GM19328 (cell line): Measurements from ENCODE around the gene MAPT.
"Not testable (repeated sequence)": the region's sequence is repeated elsewhere in the genome, so short reads cannot be mapped to it uniquely, and the experiment has no call there.

Experiments
- ATAC-seq: cut with Tn5 transposase; IDR thresholded peaks from one replicate; pipeline ENCODE4 v1.9.1; 2021; ENCODE audit warnings: mild to moderate bottlenecking, moderate library complexity; ENCODE audit not compliant: unreplicated experiment

The MAPT gene

GRCh38 chr17:45923511-45924268 lies 29.3 kb downstream of the MAPT start:
- ATAC-seq = no peak

GRCh38 chr17:45924332-45924820 lies 30.0 kb downstream of the MAPT start:
- ATAC-seq = no peak

DNA sequence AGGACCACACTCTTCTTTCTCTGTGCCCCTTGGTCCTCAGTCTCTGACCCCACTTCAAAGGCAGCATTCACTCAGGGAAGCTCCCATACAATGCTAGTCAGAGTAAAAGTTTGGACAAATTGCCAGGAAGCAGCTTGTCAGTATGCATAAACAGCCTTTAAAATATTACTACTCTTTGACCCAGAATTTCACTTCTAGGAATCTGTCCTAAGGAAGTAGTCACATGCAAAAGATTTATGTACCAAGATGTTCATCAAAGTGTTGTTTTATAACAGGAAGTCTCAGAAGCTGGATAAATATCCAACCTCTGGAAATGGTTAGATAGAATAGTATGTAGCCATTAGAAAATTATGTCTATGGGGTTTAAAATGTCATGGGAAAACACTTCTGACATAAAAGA lies 31.0 kb downstream of the MAPT start:
- ATAC-seq = no peak

DNA sequence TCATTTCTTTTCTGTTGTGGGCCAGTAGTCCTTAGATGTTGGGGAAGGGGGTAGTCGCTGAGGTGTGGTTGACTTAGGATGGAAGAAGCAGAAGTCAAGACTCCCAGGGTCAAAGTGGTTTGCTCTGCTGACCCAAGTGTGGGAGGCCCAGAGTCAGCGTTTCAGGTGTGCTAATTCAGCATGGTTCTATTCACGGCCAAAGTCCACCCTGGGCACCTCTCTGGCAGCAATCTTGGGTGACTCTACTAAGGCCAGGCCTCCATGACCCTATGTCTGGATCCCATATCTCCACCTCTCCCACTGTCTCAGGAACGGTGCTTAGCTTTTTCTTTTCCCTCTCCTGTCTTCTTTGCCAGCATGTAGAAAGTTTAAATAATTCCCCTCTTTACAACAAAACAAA lies 32.9 kb downstream of the MAPT start:
- ATAC-seq = no peak

DNA sequence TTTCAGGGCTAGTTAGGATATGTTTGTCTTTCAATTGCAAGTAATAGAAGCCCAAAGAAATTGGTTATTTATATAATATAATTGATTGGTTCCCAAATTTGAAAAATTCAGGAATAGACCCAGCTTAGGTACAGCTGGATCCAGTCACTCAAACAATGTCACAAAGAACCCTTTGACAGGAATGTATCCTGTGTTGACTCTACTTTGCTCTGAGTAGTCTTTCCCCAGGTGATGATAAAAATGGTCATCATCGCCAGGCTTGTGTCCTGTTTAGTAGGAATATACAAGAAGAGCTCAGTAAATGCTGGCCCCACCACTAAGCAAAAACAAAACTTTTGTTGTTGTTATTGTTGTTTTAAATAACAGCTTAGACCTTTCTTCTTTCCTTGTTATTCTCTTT lies 35.0 kb downstream of the MAPT start:
- no peak for ATAC-seq

- no peak for ATAC-seq
These were observed 36.1 kb downstream of the MAPT start for GRCh38 chr17:45930420-45930951.

DNA sequence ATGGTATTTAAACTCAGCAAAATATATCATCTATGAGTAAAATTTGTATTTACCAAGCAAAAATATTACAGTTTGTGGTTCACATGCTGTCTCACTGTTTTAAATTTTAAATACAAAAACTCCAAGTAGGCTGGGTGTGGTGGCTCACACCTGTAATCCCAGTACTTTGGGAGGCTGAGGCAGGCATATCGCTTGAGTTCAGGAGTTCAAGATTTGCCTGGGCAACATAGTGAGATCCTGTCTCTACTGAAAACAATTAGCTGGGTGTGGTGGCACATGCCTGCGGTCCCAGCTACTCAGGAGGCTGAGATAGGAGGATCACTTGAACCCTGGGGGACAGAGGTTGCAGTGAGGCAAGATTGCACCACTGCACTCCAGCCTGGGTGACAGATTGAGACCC lies 37.3 kb downstream of the MAPT start:
- no peak for ATAC-seq

DNA sequence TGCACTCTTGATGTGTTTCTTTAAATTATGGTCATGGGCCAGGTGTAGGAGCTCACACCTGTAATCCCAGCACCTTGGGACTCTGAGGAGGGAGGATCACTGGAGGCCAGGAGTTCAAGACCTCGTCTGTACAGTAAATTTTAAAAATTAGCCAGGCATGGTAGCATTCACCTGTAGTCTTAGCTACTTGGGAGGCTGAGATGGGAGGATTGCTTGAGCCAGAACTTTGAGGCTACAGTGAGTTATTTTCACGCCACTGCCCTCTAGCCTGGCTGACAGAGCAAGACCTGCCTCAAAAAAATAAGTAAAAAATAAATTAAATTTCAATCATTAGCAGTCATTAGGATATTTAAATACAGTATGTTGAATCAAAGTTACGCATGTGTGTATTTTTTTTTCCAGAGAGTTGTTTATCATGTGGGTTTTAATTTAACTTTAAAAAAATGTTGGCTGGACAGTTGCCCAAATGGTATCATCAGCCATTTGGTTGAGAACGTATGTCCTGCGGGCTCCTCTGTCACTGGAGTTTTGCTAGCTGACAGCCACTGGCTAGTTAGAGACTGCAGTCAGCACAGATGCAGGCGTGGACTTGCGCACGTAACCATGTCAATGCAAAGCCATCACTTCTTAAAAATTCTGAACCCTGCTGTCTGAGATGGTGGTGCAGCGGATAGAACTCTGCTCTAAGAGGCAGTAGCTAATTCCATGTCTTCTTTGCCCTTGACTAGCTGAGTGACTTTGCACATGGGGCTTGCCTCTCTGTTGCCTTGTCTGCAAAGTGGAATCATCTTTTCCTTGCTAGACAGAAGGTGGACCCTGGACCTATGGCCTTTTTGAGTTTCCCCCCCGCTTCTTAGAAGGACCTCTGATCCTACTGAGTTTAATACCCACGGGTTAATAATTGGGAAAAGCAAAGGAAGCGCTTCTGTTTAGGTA lies 40.0 kb downstream of the MAPT start:
- no peak for ATAC-seq

DNA sequence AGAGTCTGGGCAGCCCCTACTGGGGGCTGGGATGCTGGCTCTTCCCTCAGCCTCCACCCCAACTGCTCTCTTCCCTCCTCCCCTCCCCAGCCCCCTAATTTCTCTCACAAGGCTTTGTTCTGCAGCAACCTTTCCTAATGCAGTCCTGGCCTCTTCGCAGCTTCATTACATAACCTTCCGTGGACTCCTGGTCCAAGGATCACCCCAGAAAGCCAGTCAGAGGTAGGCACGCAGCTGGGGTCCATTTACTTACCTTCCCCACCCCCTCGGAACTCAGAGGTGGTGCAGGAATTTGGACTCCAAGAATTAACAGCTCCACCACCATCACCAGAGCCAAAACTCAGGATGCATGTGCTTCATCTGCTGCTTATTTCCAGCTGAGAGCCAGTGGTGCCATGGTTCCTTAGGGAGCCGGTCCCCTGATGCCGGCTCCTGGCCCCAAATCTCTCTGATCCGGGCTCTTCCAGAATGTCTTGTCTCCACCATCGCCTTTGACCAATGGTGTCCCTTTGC lies 40.9 kb downstream of the MAPT start:
- no peak for ATAC-seq

DNA sequence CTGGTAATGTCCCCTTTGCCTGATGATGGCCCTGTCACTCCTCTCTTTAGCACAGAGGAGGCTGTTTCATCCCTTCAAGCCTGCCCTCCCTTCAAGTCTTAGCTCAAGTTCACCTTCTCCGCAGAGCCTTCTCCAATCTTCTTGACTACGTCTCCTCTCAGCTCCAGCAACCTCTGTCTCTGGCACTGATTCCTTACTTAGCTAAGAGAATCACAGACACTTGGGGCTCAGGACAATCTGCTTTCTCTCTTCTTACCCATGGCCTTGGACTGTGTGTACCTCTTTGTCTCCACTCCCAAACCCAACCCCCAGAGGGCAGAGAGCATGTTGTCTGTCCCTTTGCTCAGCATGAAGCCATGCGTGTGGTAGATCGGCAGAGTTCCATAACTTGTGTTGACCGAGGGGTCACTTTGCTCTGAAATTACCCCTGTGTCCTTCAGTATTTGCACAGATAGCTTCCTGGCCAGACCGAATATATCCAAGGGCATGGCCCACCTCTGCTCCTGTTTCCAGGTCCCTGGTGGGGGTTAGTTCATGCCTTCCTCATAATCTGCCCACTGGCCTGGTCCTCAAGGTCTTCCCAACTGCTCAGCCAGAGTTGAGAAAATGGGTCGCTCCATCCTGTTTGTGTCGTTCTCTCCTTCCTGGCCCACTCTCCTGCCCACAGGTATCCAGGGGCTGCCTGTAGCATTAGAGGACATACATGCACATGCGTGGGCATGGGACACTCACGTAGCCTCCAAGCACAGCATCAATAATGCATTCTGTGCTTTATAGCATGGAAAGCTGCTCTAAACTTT lies 41.6 kb downstream of the MAPT start:
- no peak for ATAC-seq

- ATAC-seq = no peak
These were observed 42.3 kb downstream of the MAPT start for GRCh38 chr17:45936610-45937009.

DNA sequence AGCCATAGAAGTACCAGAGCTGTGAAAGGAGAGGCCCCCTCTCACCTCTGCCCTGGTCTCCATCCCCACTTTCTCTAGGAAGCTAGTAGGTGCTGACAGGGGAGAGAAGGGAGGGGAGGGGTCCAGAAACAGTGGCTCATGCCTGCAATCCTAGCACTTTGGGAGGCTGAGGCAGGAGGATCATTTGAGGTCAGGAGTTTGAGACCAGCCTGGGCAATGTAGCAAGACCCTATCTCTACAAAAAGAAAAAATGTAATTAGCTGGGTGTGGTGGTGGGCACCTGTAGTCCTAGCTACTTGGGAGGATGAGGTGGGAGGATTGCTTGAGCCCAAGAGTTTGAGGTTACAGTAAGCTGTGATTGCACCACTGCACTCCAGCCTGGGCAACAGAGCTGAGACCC lies 42.8 kb downstream of the MAPT start:
- ATAC-seq = not testable (repeated sequence)

- ATAC-seq = no peak
These were observed 45.0 kb downstream of the MAPT start for GRCh38 chr17:45939395-45939794.

- no peak for ATAC-seq
These were observed 45.9 kb downstream of the MAPT start for GRCh38 chr17:45940293-45940692.

DNA sequence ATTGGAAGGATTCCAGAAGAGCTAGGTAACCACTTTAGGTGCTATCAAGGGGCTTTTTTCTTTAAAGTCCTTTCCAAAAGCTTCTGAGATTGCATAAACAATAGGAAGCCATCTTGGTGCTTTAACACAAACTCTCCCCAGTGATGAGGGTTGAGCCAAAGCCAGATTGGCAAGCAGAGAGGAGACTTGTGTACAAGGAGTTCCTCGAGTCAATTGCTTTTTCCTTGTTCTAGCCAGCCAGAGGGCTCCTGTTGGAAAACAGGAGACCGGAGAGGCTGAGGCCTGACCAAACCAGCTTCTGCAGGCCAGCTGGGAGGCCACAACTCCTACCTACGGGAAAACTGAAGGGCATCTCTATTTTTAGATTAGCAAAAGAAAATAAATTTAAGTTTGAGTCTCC lies 46.5 kb downstream of the MAPT start:
- ATAC-seq = no peak

DNA sequence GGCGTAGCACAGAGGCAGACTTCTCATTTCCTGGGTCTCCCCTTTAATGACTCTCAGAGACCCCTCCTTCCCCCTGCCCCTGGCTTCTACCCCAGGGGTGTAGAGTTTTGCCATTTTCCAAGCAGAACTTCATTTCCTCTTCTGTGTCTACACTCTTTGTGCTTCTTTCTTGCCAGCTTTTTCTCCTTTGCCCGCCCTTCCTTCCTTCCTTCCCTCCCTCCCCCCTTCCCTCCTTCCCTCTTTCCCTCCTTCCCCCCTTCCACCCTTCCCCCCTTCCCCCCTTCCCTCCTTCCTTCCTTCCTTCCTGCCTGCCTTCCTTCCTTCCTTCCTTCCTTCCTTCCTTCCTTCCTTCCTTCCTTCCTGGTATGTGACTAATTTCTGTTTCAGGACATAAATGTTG lies 47.0 kb downstream of the MAPT start:
- ATAC-seq = no peak

- ATAC-seq = no peak
These were observed 47.9 kb downstream of the MAPT start for GRCh38 chr17:45942284-45942683.

DNA sequence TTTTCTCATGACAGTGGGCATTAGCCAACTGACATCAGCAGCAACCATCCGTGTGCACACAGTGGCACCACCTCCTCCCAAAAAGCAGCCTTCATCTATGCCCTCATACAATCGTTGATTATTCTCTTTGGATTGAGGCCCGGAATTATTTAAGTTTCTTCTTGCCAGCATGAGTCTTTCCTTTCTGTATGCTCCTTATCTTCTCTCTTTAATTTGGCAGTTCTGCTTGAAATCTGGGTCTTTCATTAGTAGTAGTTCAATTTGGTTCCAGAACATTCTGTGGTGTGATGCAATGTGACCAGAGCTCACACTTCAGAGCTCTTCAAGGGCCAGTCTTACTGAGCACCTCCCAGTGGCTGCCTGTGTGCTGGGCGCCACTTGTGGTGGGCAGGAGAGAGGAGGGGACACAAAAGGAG lies 52.5 kb downstream of the MAPT start:
- ATAC-seq = no peak

DNA sequence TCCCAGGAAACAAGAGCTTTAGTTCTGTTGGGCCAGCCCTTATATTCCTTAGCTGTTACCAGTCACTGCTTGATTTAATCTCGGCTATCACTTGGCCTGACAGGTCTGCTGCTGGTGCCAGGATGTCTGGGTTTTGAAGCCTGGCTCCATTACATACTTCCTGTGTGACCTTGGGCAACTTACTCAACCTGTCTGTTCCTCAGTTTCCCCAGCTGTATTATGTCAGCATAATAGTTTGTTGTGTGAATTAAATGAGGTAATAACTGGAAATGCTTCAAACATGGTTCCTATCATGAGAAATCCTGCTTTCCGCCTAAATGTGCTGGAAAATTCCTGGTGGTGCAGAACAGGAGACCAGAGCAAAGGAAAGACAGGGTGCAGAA lies 54.1 kb downstream of the MAPT start:
- no peak for ATAC-seq

DNA sequence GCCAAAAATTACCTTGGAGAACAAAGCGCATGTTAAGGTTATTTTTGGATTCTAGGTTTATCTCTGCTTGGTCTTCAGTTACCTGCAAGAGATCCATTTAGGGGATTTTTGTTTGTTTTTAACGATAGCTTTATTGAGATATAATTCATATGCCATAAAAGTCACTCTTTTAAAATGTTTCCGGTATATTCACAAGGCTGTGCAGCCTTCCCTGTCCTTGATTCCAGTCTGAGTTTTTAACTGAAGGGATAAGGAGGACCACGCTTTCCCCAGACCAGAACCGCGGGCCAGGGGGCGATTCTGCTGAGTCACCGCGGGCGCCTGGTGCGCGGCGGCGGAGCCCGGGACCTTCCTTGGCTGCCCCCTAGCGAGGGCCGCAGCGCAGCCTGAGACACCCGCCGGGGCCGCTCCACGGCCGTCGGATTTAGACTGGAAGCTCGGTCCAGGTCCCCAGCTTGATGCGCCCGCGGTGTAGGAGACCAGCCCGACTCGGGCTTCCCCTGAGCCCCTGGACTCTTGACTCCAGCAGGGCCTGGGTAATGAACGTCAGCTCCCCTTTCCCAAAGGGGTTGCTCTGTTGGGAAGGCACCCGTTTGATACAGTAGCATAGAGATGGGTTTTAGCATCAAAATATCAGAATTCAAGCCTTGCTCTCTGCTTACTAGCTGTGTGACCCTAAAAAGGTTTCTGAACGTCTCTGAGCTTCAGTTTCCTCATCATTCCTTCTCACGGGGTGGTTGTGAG lies 54.7 kb downstream of the MAPT start:
- no peak for ATAC-seq
